SK-N-SH (cell line): ENCODE results near the gene SEC16A. TPM values are rescaled to one million over a fixed set of nuclear protein-coding genes. Genes with fewer than 3 reads are reported as not detected.

Experiments used
- CTCF ChIA-PET: fragments of 300-600, 350-600 bp; formaldehyde crosslinking; extraction: SDS; loops from one replicate; lab custom pipeline; 2021; lab: Yijun Ruan, JAX
- POLR2A ChIA-PET: fragments of 350-600 bp; sonication (Branson Sonifier 250); formaldehyde crosslinking; extraction: SDS; loops from one replicate; lab custom pipeline; 2020; ENCODE audit warnings: antibody characterized with exemption, inconsistent platforms; lab: Yijun Ruan, JAX
- DNase-seq: peaks from one replicate; pipeline ENCODE4 v3.0.0; 2012
- H2AFZ ChIP-seq: fragments of 200-600 bp; sonication (generic); 2 replicates; pipeline ENCODE4 v1.8.1; 2016; ENCODE audit warnings: antibody characterized with exemption, mild to moderate bottlenecking, low read depth
- H3F3A ChIP-seq: fragments of 200-600 bp; sonication (generic); replicated peaks from 2 replicates; pipeline ENCODE3; 2016; ENCODE audit warnings: antibody characterized with exemption, mild to moderate bottlenecking; ENCODE audit not compliant: insufficient read depth
- H3K27ac ChIP-seq, 2 experiments: fragments of 200-500 bp in 1 of 2; fragments of 200-600 bp in 1 of 2; sonication (Bioruptor generic) in 1 of 2; sonication (generic), shearing (Covaris generic) in 1 of 2; 2 replicates each; pipeline versions ENCODE4 v1.5.1 to v1.6.1; 2014 to 2016; ENCODE audit warnings: low read depth in 2 of 2, inconsistent platforms in 1 of 2, low read length in 1 of 2, mild to moderate bottlenecking in 1 of 2, mixed read lengths in 1 of 2
- H3K27me3 ChIP-seq: fragments of 200-600 bp; sonication (generic), shearing (Covaris generic); 2 replicates; pipeline ENCODE4 v1.6.1; 2016; ENCODE audit warnings: mixed run types; ENCODE audit not compliant: insufficient read depth
- H3K36me3 ChIP-seq, 2 experiments: fragments of 200-500 bp in 1 of 2; fragments of 200-600 bp in 1 of 2; sonication (Bioruptor generic) in 1 of 2; sonication (generic) in 1 of 2; replicated peaks in 1 of 2; 2 replicates each; pipeline versions ENCODE3 to v1.5.1; 2014 to 2016; ENCODE audit warnings: low read length in 1 of 2, mild to moderate bottlenecking in 1 of 2; ENCODE audit not compliant: insufficient read depth in 2 of 2, control insufficient read depth in 1 of 2
- H3K4me1 ChIP-seq, 2 experiments: fragments of 200-500 bp in 1 of 2; fragments of 200-600 bp in 1 of 2; sonication (Bioruptor generic) in 1 of 2; sonication (generic), shearing (Covaris generic) in 1 of 2; 2 replicates each; pipeline versions ENCODE4 v1.5.1 to v1.6.1; 2014 to 2016; ENCODE audit warnings: low read depth in 1 of 2, low read length in 1 of 2, mixed run types in 1 of 2; ENCODE audit not compliant: insufficient read depth in 2 of 2, control insufficient read depth in 1 of 2
- H3K4me2 ChIP-seq: fragments of 200-600 bp; sonication (generic), shearing (Covaris generic); 2 replicates; pipeline ENCODE4 v1.6.1; 2017; ENCODE audit warnings: mixed run types
- H3K4me3 ChIP-seq, 2 experiments: fragments of 200-500 bp in 1 of 2; fragments of 200-600 bp in 1 of 2; sonication (Bioruptor generic) in 1 of 2; sonication (generic), shearing (Covaris generic) in 1 of 2; 2 replicates each; pipeline versions ENCODE4 v1.5.1 to v1.8.1; 2014 to 2016; ENCODE audit warnings: low read depth in 2 of 2, inconsistent platforms in 1 of 2, low read length in 1 of 2, mild to moderate bottlenecking in 1 of 2, mixed read lengths in 1 of 2, moderate library complexity in 1 of 2
- H3K79me2 ChIP-seq: fragments of 200-600 bp; sonication (generic); 2 replicates; pipeline ENCODE4 v1.8.1; 2017; ENCODE audit warnings: mild to moderate bottlenecking; ENCODE audit not compliant: insufficient read depth
- H3K9ac ChIP-seq: fragments of 200-600 bp; sonication (generic); 2 replicates; pipeline ENCODE4 v1.6.1; 2017; ENCODE audit warnings: mixed run types
- H3K9me2 ChIP-seq: fragments of 200-600 bp; sonication (generic); 2 replicates; pipeline ENCODE4 v1.6.1; 2017; ENCODE audit warnings: mixed run types
- H3K9me3 ChIP-seq: fragments of 200-600 bp; sonication (generic); 2 replicates; pipeline ENCODE4 v1.6.1; 2017; ENCODE audit warnings: mixed run types, mild to moderate bottlenecking, moderate library complexity
- H4K20me1 ChIP-seq: fragments of 200-600 bp; sonication (generic); 2 replicates; pipeline ENCODE4 v1.6.1; 2017; ENCODE audit warnings: mild to moderate bottlenecking, mixed run types; ENCODE audit not compliant: insufficient read depth
- ELF1 ChIP-seq: IDR thresholded peaks from 2 replicates; pipeline ENCODE4 v1.4.0; 2012
- GABPA ChIP-seq: IDR thresholded peaks from 2 replicates; pipeline ENCODE4 v1.4.0; 2012; ENCODE audit warnings: low read depth, mild to moderate bottlenecking
- GATA2 ChIP-seq: sonication (generic); formaldehyde crosslinking; IDR thresholded peaks from 2 replicates; pipeline ENCODE4 v1.5.0; 2020; ENCODE audit warnings: mild to moderate bottlenecking, missing genetic modification reagents
- MXI1 ChIP-seq: IDR thresholded peaks from 2 replicates; pipeline ENCODE4 v1.6.1; 2012; ENCODE audit warnings: mild to moderate bottlenecking, low read depth, low read length, improper control_type of control experiment
- POLR2AphosphoS5 ChIP-seq: IDR thresholded peaks from 2 replicates; pipeline ENCODE4 v1.6.1; 2012; ENCODE audit warnings: low read depth, low read length
- RFX5 ChIP-seq: IDR thresholded peaks from 2 replicates; pipeline ENCODE4 v1.6.1; 2012; ENCODE audit warnings: mild to moderate bottlenecking, improper control_type of control experiment, low read length
- RXRA ChIP-seq: IDR thresholded peaks from 2 replicates; pipeline ENCODE4 v1.4.0; 2012; ENCODE audit warnings: low read depth, mild to moderate bottlenecking, borderline replicate concordance
- SIN3A ChIP-seq: IDR thresholded peaks from 2 replicates; pipeline ENCODE4 v1.6.1; 2012; ENCODE audit warnings: low read depth, mild to moderate bottlenecking, low read length, moderate library complexity, borderline replicate concordance
- SMC3 ChIP-seq: IDR thresholded peaks from 2 replicates; pipeline ENCODE4 v1.6.1; 2012; ENCODE audit warnings: low read depth, low read length, improper control_type of control experiment
- TAF1 ChIP-seq: IDR thresholded peaks from 2 replicates; pipeline ENCODE4 v1.6.1; 2012; ENCODE audit warnings: low read depth, mild to moderate bottlenecking, low read length, moderate library complexity, borderline replicate concordance
- YY1 ChIP-seq: IDR thresholded peaks from 2 replicates; pipeline ENCODE4 v1.4.0; 2012; ENCODE audit warnings: low read depth, mild to moderate bottlenecking
- WGBS: methylation state at CpG from one replicate; pipeline ENCODE4 v1.1.6; 2017; ENCODE audit warnings: low lambda C conversion rate; 5-methylcytosine and 5-hydroxymethylcytosine counted together
- polyA plus RNA-seq, 3 experiments: library from polyadenylated mRNA; depleted of rRNA; stranded (reverse); fragments of >200 nt; gene quantifications; 2 replicates each; pipeline ENCODE4 v1.2.3, GENCODE V29; 2012
- TF ChIP-seq, protein P1 (sequence below): IDR thresholded peaks from 2 replicates; pipeline ENCODE4; 2012
- TF ChIP-seq, protein P2 (sequence below): IDR thresholded peaks from 2 replicates; pipeline ENCODE4 v1.6.1; 2012; ENCODE audit warnings: mild to moderate bottlenecking, low read depth, low read length, moderate library complexity
- TF ChIP-seq, protein P3 (sequence below): IDR thresholded peaks from 2 replicates; pipeline ENCODE4 v1.4.0; 2012; ENCODE audit warnings: low read depth, borderline replicate concordance

The SEC16A gene
- 14.8 and 25.9 TPM in 2 replicates for polyA plus RNA-seq (2012; rRNA removed)
- polyA plus RNA-seq (2012; cell fraction: cytosol; rRNA removed) = 17.4 and 19.1 TPM in 2 replicates
- 87.5 and 96.8 TPM in 2 replicates for polyA plus RNA-seq (2012; cell fraction: nucleus; rRNA removed)

DNA sequence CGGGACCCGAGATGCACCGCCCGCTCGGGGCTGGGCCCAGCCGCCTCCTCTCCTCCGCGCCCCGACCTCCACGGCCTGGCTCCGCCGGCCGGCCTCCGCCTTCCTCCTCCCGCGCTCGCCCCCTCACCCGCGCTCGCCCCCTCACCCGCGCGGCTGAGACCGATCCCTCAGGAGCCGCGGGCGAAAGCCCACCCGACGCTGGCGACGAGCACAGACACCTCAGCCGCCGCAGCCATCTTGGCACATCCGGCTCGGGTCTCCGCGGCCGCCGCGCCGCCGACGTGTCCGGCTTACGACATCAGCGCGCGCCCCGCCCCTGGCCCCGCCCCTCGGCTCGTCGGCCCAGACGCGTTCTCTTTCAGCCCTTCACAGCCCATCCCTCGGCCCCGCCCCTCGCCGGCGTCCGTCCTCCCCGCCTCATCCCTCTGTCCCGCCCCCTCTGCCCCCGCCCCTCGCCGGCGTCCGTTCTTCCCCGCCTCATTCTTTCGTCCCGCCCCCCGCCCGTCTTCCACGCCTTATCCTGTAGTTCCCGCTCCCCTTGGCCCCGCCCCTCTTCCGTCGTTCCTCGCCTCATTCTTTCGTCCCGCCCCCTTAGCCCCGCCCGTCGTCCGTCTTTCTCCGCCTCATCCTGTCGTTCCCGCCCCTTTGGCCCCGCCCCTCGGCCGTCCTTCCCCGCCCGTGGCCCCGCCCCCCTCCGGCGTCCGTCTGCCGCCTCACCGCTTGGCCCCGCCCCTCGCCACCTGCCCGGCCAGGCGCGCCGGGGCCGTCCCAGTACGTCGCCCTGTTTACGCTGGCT is at the start of gene SEC16A:
TSS of gene SEC16A (minus strand) at position 248 of the 796 bp plus-strand sequence. CDS start 5,425 bp downstream, outside the sequence.
- POLR2A ChIA-PET = interaction anchor here (0.6 to 1.0 kb wide), 2 partner anchors 142 to 149 kb away, joined by 3 read pairs; no protein-coding TSS in a partner anchor
- TF ChIP-seq RXRA = no peak
- TF ChIP-seq YY1 = peak; percentile 93
- peak; percentile 44; the same call in 1 of the 2 replicates for TF ChIP-seq ELF1
- peak; percentile 90 for TF ChIP-seq TAF1
- TF ChIP-seq GATA2 (CRISPR knock-in tag) = no peak
- no peak for TF ChIP-seq SMC3
- no peak for TF ChIP-seq RFX5
- peak; percentile 44; the same call in 1 of the 2 replicates for TF ChIP-seq MXI1
- TF ChIP-seq, protein P1, sequence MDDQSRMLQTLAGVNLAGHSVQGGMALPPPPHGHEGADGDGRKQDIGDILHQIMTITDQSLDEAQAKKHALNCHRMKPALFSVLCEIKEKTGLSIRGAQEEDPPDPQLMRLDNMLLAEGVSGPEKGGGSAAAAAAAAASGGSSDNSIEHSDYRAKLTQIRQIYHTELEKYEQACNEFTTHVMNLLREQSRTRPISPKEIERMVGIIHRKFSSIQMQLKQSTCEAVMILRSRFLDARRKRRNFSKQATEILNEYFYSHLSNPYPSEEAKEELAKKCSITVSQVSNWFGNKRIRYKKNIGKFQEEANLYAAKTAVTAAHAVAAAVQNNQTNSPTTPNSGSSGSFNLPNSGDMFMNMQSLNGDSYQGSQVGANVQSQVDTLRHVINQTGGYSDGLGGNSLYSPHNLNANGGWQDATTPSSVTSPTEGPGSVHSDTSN = peak; percentile 31; the same call in 1 of the 2 replicates
- peak; percentile 52 for TF ChIP-seq GABPA
- peak; percentile 34; the same call in 1 of the 2 replicates for TF ChIP-seq SIN3A
- TF ChIP-seq, protein P2, sequence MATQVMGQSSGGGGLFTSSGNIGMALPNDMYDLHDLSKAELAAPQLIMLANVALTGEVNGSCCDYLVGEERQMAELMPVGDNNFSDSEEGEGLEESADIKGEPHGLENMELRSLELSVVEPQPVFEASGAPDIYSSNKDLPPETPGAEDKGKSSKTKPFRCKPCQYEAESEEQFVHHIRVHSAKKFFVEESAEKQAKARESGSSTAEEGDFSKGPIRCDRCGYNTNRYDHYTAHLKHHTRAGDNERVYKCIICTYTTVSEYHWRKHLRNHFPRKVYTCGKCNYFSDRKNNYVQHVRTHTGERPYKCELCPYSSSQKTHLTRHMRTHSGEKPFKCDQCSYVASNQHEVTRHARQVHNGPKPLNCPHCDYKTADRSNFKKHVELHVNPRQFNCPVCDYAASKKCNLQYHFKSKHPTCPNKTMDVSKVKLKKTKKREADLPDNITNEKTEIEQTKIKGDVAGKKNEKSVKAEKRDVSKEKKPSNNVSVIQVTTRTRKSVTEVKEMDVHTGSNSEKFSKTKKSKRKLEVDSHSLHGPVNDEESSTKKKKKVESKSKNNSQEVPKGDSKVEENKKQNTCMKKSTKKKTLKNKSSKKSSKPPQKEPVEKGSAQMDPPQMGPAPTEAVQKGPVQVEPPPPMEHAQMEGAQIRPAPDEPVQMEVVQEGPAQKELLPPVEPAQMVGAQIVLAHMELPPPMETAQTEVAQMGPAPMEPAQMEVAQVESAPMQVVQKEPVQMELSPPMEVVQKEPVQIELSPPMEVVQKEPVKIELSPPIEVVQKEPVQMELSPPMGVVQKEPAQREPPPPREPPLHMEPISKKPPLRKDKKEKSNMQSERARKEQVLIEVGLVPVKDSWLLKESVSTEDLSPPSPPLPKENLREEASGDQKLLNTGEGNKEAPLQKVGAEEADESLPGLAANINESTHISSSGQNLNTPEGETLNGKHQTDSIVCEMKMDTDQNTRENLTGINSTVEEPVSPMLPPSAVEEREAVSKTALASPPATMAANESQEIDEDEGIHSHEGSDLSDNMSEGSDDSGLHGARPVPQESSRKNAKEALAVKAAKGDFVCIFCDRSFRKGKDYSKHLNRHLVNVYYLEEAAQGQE = 0 out of 2 replicates have a peak, but pooled peaks have one; percentile 61
- peak; percentile 75 for TF ChIP-seq POLR2AphosphoS5
- TF ChIP-seq, protein P3, sequence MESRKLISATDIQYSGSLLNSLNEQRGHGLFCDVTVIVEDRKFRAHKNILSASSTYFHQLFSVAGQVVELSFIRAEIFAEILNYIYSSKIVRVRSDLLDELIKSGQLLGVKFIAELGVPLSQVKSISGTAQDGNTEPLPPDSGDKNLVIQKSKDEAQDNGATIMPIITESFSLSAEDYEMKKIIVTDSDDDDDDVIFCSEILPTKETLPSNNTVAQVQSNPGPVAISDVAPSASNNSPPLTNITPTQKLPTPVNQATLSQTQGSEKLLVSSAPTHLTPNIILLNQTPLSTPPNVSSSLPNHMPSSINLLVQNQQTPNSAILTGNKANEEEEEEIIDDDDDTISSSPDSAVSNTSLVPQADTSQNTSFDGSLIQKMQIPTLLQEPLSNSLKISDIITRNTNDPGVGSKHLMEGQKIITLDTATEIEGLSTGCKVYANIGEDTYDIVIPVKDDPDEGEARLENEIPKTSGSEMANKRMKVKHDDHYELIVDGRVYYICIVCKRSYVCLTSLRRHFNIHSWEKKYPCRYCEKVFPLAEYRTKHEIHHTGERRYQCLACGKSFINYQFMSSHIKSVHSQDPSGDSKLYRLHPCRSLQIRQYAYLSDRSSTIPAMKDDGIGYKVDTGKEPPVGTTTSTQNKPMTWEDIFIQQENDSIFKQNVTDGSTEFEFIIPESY = no peak
- TF ChIP-seq, all 33 proteins: peak for 9
- Histone ChIP-seq H3K4me3 (peak within 1 kb of the TSS; percentile 84 to 94), H3F3A (peaks cover 4% of the 10 kb centered on the region), H4K20me1 (peaks cover 41% of the 10 kb centered on the region), H3K4me2 (peak within 1 kb of the TSS; percentile 100), H3K9me3 (no peaks in the 10 kb centered on the region), H3K27ac (peak within 1 kb of the TSS; percentile 99 to 100), H3K27me3 (no peaks in the 10 kb centered on the region), H3K9ac (peak within 1 kb of the TSS; percentile 95), H3K79me2 (peaks cover 48% of the 10 kb centered on the region), H3K36me3 (peaks cover 3 to 12% of the 10 kb centered on the region in 2 experiments), H2AFZ (peak within 1 kb of the TSS; percentile 87; the same call in 1 of the 2 replicates), H3K9me2 (no peaks in the 10 kb centered on the region), H3K4me1 (peaks cover 0 to 22% of the 10 kb centered on the region in 2 experiments; a peak in 2 of 4 replicates)
- CTCF ChIA-PET = interaction anchor here (0.6 to 8.2 kb wide), 9 partner anchors 125 to 296 kb away, joined by 3 to 320 read pairs (median 4); no protein-coding TSS in a partner anchor
- WGBS = 2% methylated on average over 73 of the region's 109 CpGs
- peak; percentile 97 for DNase-seq
